Endodermal cell (in vitro differentiated cells): ENCODE measurements around the gene TSHZ2. TPM values are rescaled to one million over a fixed set of nuclear protein-coding genes. Genes with fewer than 3 reads are reported as not detected.

Experiments used
- DNase-seq: peaks from one replicate; pipeline ENCODE4 v3.0.0-alpha.2; 2017
- H3K27ac ChIP-seq: 2 replicates; pipeline ENCODE4 v1.5.1; 2013; ENCODE audit warnings: mild to moderate bottlenecking, low read depth, low read length, moderate library complexity
- H3K27me3 ChIP-seq: 2 replicates; pipeline ENCODE4 v1.6.1; 2013; ENCODE audit warnings: mild to moderate bottlenecking, low read length, moderate library complexity; ENCODE audit not compliant: insufficient read depth, control insufficient read depth, poor library complexity, severe bottlenecking
- H3K36me3 ChIP-seq: 2 replicates; pipeline ENCODE4 v1.7.0; 2013; ENCODE audit warnings: mild to moderate bottlenecking, low read length, moderate library complexity; ENCODE audit not compliant: control insufficient read depth, insufficient read depth
- H3K4me1 ChIP-seq: one replicate; pipeline ENCODE4 v1.7.0; 2013; ENCODE audit warnings: low read length; ENCODE audit not compliant: control insufficient read depth, insufficient read depth
- H3K4me3 ChIP-seq: 2 replicates; pipeline ENCODE4 v1.5.1; 2013; ENCODE audit warnings: mild to moderate bottlenecking, low read length, moderate library complexity
- H3K9ac ChIP-seq: 2 replicates; pipeline ENCODE4 v1.6.1; 2013; ENCODE audit warnings: mild to moderate bottlenecking, low read length, moderate library complexity; ENCODE audit not compliant: poor library complexity, severe bottlenecking; ENCODE audit errors: extremely low read depth
- H3K9me3 ChIP-seq: 2 replicates; pipeline ENCODE4 v1.6.1; 2013; ENCODE audit warnings: mild to moderate bottlenecking, low read length, moderate library complexity; ENCODE audit not compliant: control insufficient read depth
- H3K27ac Mint-ChIP-seq: 2 replicates; pipeline ENCODE4 v1.8.0; 2020; ENCODE audit warnings: mixed read lengths
- H3K27me3 Mint-ChIP-seq: 2 replicates; pipeline ENCODE4 v1.8.0; 2021; ENCODE audit warnings: mild to moderate bottlenecking, mixed read lengths; ENCODE audit not compliant: insufficient read depth
- H3K36me3 Mint-ChIP-seq: 2 replicates; pipeline ENCODE4 v1.8.0; 2020; ENCODE audit warnings: low read depth, mixed read lengths
- H3K4me1 Mint-ChIP-seq: 2 replicates; pipeline ENCODE4 v1.8.0; 2020; ENCODE audit warnings: mixed read lengths
- H3K4me3 Mint-ChIP-seq: 2 replicates; pipeline ENCODE4 v1.8.0; 2020; ENCODE audit warnings: mild to moderate bottlenecking, moderate library complexity, mixed read lengths
- H3K9me3 Mint-ChIP-seq: 2 replicates; pipeline ENCODE4 v1.8.0; 2020; ENCODE audit warnings: mild to moderate bottlenecking, mixed read lengths
- CTCF ChIP-seq: fragments of 200-600 bp; sonication (generic); conservative IDR thresholded peaks from 2 replicates; pipeline ENCODE4 v1.5.0; 2021; ENCODE audit warnings: antibody characterized with exemption, mild to moderate bottlenecking
- WGBS, 2 experiments: methylation state at CpG; one replicate each; pipeline versions ENCODE4 v1.1.5 to v1.1.7; 2013; ENCODE audit warnings: missing lambda C conversion rate in 2 of 2, mixed read lengths in 1 of 2; ENCODE audit not compliant: insufficient coverage in 1 of 2, insufficient read length in 1 of 2; 5-methylcytosine and 5-hydroxymethylcytosine counted together
- total RNA-seq, 2 donors: library from RNA; stranded (reverse); fragmentation: NEBNext Ultra II Directional in 1 of 2; extraction: Animal tissue kit (Norgen Biotek cat#: 25700) in 1 of 2; gene quantifications; 2 replicates in 1 of 2; 3 replicates in 1 of 2; pipeline ENCODE4 v1.2.1, GENCODE V29; 2021

TSHZ2 gene
- total RNA-seq, 2 donors from 2014 or later = 0.07 to 0.31 TPM

GRCh38 chr20:53152228-53152627 lies 180.1 kb downstream of the TSHZ2 start:
- no peaks in the 10 kb centered on the region for H3K4me1 ChIP-seq
- H3K27ac Mint-ChIP-seq = no peak overlapping the region
- H3K4me3 ChIP-seq = no peak overlapping the region
- peaks cover 12% of the 10 kb centered on the region for H3K4me1 Mint-ChIP-seq
- no peak overlapping the region for H3K27ac ChIP-seq
- DNase-seq = no peak
- no peaks in the 10 kb centered on the region for H3K36me3 ChIP-seq
- no peak overlapping the region for H3K4me3 Mint-ChIP-seq
- H3K27me3 Mint-ChIP-seq = no peaks in the 10 kb centered on the region
- no peak overlapping the region for H3K9ac ChIP-seq
- H3K36me3 Mint-ChIP-seq = no peaks in the 10 kb centered on the region
- H3K9me3 ChIP-seq = no peaks in the 10 kb centered on the region
- TF ChIP-seq CTCF = no peak
- no peaks in the 10 kb centered on the region for H3K9me3 Mint-ChIP-seq
- no peaks in the 10 kb centered on the region for H3K27me3 ChIP-seq

GRCh38 chr20:53154540-53154939 lies 182.4 kb downstream of the TSHZ2 start:
- no peaks in the 10 kb centered on the region for H3K9me3 Mint-ChIP-seq
- Histone ChIP-seq H3K36me3 (no peaks in the 10 kb centered on the region), H3K27ac (no peak overlapping the region), H3K4me1 (no peaks in the 10 kb centered on the region), H3K4me3 (no peak overlapping the region), H3K9ac (no peak overlapping the region), H3K9me3 (no peaks in the 10 kb centered on the region), H3K27me3 (no peaks in the 10 kb centered on the region)
- H3K4me1 Mint-ChIP-seq = peaks cover 8% of the 10 kb centered on the region
- no peaks in the 10 kb centered on the region for H3K27me3 Mint-ChIP-seq
- no peaks in the 10 kb centered on the region for H3K36me3 Mint-ChIP-seq
- 96 to 100% methylated on average over 1 to 2 of the region's 2 CpGs for WGBS, 2 experiments
- no peak overlapping the region for H3K27ac Mint-ChIP-seq
- DNase-seq = no peak
- TF ChIP-seq CTCF = no peak
- no peak overlapping the region for H3K4me3 Mint-ChIP-seq

GRCh38 chr20:53157443-53158408 lies 185.6 kb downstream of the TSHZ2 start:
- no peaks in the 10 kb centered on the region for H3K36me3 Mint-ChIP-seq
- H3K27me3 Mint-ChIP-seq = no peaks in the 10 kb centered on the region
- H3K4me1 Mint-ChIP-seq = peaks cover 6% of the 10 kb centered on the region
- H3K4me3 Mint-ChIP-seq = no peak overlapping the region
- H3K27me3 ChIP-seq = no peaks in the 10 kb centered on the region
- no peak overlapping the region for H3K27ac Mint-ChIP-seq
- no peak overlapping the region for H3K9ac ChIP-seq
- H3K36me3 ChIP-seq = no peaks in the 10 kb centered on the region
- peak; percentile 84 for TF ChIP-seq CTCF
- 87 to 89% methylated on average over 7 to 11 of the region's 11 CpGs for WGBS, 2 experiments
- H3K9me3 Mint-ChIP-seq = no peaks in the 10 kb centered on the region
- no peak overlapping the region for H3K4me3 ChIP-seq
- H3K4me1 ChIP-seq = peaks cover 2% of the 10 kb centered on the region
- DNase-seq = peak; percentile 94
- no peak overlapping the region for H3K27ac ChIP-seq
- H3K9me3 ChIP-seq = no peaks in the 10 kb centered on the region
